Skin epidermis (tissue), 12 donors: Measurements from ENCODE around the gene LCP1.

Experiments
- H3K27ac ChIP-seq, 21 experiments: fragments of 200-600 bp; sonication (generic) in 11 of 21; one replicate each; pipeline ENCODE4 v1.5.0; 2020; ENCODE audit warnings: mild to moderate bottlenecking in 3 of 21, inconsistent platforms in 2 of 21, moderate library complexity in 2 of 21
- H3K4me3 ChIP-seq, 7 experiments: fragments of 200-600 bp; sonication (generic) in 2 of 7; one replicate each; pipeline ENCODE4 v1.5.0; 2020; ENCODE audit warnings: inconsistent platforms in 2 of 7, mild to moderate bottlenecking in 2 of 7, moderate library complexity in 1 of 7

Gene LCP1

GRCh38 chr13:46136688-46137087 lies 45.3 kb downstream of the LCP1 start:
- no peak overlapping the region for H3K4me3 ChIP-seq
- H3K27ac ChIP-seq = no peak overlapping the region

DNA sequence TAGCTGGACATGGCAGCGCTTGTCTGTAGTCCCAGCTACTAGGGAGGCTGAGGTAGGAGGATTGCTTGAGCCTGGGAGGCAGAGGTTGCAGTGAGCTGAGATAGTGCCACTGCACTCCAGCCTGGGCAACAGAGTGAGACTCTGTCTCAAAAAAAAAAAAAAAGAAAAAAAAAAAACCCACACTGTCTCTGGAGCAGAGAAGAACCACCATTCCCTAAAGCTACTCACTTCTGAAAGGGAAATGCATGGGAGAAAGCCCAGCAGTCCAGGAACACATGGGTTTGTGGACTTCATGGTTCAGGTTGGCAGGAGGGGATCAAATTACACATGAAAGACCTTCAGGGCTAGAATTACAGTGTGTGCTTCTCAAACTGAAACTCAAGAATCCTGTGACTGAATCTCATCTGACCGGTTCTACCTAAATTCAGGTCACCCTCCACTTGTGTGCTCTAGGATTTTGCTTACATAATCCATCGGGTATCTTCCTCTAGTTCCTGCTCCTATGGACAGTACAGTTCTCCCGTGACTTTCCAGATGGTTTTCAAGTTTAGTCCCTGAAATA lies 46.9 kb downstream of the LCP1 start:
- H3K27ac ChIP-seq = no peak overlapping the region
- no peak overlapping the region for H3K4me3 ChIP-seq

- Histone ChIP-seq H3K4me3 (no peak overlapping the region), H3K27ac (no peak overlapping the region)
These were observed 47.5 kb downstream of the LCP1 start for GRCh38 chr13:46134494-46134893.

DNA sequence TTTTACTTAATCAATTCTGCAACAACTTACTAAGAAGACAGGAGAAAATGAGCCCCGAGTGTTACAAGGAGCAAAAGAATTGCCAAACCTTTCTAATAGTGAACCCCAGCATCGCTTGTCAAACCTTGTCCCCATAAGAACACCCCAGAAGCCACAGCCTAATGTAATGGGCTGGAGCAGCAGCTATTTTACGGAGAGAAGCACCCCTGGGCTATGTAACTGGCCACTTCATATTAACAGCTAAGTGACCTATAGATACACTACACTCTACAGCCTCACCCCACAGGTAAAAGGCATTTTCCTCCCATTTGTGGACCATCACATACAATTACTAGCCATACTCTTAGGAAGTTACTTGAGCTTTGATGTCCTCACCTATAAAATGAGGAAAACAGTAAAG lies 49.9 kb downstream of the LCP1 start:
- no peak overlapping the region for H3K27ac ChIP-seq
- H3K4me3 ChIP-seq = no peak overlapping the region

- no peak overlapping the region for H3K4me3 ChIP-seq
These were observed 50.3 kb downstream of the LCP1 start for GRCh38 chr13:46131705-46132104.

GRCh38 chr13:46129955-46130618 lies 51.9 kb downstream of the LCP1 start:
- H3K27ac ChIP-seq = no peak overlapping the region
- no peak overlapping the region for H3K4me3 ChIP-seq

More at GRCh38 chr13:46131705-46132104, 50.3 kb downstream of the LCP1 start:
- H3K27ac ChIP-seq = no peak overlapping the region

- Histone ChIP-seq H3K4me3 (no peak overlapping the region), H3K27ac (no peak overlapping the region)
These were observed 52.9 kb downstream of the LCP1 start for GRCh38 chr13:46129124-46129523.

- Histone ChIP-seq H3K4me3 (no peak overlapping the region), H3K27ac (no peak overlapping the region)
These were observed 54.5 kb downstream of the LCP1 start for GRCh38 chr13:46127358-46128023.

DNA sequence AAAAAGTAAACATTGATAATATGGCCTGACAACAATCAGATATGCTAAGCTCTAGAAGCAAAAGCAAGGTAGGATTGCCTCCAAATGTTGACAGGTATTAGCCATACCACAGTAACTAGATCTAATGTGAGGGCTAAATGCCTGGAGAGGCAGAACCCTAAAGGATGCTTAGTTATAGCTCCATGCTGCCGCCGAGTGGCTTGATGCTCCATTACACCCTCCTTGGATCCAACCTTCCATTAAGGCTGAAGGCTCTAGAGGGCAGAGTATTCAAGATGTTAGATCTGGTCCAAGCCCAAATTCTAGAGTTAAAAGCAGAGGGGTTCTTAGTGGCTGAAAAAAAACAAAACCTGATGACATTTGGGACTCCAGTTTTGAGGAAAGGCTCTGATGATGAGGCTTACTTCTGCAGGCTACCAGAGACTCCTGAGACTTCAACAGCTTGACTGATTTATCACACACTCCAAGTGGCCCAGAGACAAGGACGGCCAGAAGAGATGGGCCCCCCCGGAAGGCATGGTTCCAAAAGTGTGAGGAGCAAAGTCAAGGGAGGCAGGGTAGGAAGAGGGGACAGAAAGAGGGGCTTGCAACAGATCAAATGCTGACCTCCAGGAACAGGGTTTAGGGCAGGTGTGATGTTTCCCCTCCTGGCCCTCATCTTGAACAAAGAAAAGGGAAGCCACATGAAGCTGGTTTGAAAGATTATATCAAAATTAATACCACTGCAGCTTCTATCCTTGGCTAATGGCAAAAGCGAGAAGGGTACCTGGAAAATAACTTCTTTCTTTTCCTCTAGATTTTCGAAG lies 55.2 kb downstream of the LCP1 start:
- Histone ChIP-seq H3K4me3 (no peak overlapping the region), H3K27ac (no peak overlapping the region)

DNA sequence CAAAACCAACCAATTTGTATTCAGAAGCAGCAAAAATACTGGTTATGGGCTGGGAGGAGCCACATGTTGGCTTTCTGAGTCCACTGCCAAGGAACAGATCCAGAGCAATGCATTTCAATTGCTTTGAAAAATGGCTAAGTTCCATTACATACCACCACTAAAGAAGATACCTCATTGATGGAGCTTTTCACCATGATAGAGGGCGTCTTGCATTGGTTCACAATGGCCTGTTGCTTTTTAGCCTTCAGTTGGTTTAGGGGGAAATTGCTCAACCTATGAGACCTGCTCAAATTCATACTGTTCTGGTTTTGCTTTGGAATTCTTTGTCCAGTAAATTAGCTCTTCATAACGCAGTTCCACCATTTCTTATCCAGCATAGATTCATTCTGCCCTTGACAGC lies 55.9 kb downstream of the LCP1 start:
- Histone ChIP-seq H3K4me3 (no peak overlapping the region), H3K27ac (no peak overlapping the region)

- no peak overlapping the region for H3K4me3 ChIP-seq
- H3K27ac ChIP-seq = peak overlapping the region in 1 of 21 experiments; percentile 16
These were observed 56.7 kb downstream of the LCP1 start for GRCh38 chr13:46124967-46125933.

DNA sequence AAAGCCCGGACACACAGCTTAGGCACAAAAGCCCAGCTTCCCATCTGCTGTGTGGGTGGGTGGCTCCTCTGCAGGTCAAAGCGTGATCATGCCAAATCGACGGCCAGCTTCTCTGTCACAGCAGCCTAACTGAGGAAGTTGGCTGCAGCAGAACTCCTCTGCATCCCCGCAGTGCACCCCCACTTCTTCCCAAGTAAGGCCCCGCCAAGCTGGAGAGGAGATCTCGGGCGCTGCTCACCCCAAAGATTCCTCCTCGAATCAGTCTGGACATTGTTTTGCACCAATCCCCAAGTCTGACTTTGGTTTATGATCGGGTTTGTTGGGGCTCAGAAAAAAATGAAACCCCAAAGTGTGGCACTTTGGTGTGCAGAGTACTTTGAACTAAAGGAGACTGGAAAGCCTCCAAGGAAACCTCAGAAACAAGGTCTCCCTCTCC lies 57.4 kb downstream of the LCP1 start:
- no peak overlapping the region for H3K27ac ChIP-seq
- no peak overlapping the region for H3K4me3 ChIP-seq

- no peak overlapping the region for H3K27ac ChIP-seq
- H3K4me3 ChIP-seq = no peak overlapping the region
These were observed 59.7 kb downstream of the LCP1 start for GRCh38 chr13:46122304-46122703.

- peak overlapping the region in 1 of 21 experiments; percentile 2 for H3K27ac ChIP-seq
These were observed 60.3 kb downstream of the LCP1 start for GRCh38 chr13:46121597-46122163.

GRCh38 chr13:46121033-46121432 lies 60.9 kb downstream of the LCP1 start:
- H3K27ac ChIP-seq = peak overlapping the region in 1 of 21 experiments; percentile 2
- H3K4me3 ChIP-seq = no peak overlapping the region

More at GRCh38 chr13:46121597-46122163, 60.3 kb downstream of the LCP1 start:
- H3K4me3 ChIP-seq = no peak overlapping the region

GRCh38 chr13:46119883-46120614 lies 61.9 kb downstream of the LCP1 start:
- H3K27ac ChIP-seq = no peak overlapping the region
- no peak overlapping the region for H3K4me3 ChIP-seq

GRCh38 chr13:46116653-46117502 lies 65.1 kb downstream of the LCP1 start:
- Histone ChIP-seq H3K27ac (no peak overlapping the region), H3K4me3 (no peak overlapping the region)
